DMS79 (cell line): ENCODE results near the gene ITPR2.

Source experiments
- DNase-seq: peaks from one replicate; lab custom pipeline; 2025; lab: John Stamatoyannopoulos, UW

The ITPR2 gene

DNA sequence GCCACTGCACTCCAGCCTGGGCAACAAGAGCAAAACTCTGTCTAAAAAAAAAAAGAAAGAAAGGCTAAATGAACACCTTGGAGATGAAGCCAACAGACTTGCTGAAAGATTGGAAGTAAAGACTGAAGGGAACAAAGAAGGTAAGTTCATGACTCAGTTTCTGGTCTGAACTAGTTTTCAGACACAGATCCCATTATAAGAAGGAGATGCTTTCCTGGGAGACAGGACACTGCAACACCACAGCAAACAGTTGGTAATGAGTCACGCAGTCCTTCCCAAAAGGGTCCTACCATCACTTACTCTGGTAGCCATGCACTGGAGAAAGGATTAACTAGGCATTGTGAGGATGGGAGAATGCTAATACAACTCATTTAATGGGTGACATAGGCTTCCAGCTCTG lies 540.4 kb downstream of the ITPR2 start:
- DNase-seq, result no peak

DNA sequence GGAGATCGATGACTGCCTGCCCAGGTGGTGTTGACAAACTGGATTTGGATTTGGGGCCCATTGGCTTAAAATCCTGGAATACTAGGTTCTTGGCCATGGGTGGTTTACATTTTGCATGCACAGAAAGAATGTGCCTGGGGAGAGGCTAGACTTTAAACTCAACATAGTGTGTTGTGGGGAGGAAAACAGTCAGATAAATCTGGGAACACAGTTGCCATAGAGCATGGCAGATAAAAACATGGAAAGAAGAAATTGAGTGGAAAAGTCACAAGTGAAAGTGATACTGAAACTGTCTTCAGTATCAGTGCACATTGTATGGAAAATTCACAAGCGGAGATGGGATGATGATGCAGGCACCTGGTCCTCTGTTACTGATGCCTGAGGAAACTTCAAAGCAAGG lies 542.4 kb downstream of the ITPR2 start:
- DNase-seq, result no peak

DNA sequence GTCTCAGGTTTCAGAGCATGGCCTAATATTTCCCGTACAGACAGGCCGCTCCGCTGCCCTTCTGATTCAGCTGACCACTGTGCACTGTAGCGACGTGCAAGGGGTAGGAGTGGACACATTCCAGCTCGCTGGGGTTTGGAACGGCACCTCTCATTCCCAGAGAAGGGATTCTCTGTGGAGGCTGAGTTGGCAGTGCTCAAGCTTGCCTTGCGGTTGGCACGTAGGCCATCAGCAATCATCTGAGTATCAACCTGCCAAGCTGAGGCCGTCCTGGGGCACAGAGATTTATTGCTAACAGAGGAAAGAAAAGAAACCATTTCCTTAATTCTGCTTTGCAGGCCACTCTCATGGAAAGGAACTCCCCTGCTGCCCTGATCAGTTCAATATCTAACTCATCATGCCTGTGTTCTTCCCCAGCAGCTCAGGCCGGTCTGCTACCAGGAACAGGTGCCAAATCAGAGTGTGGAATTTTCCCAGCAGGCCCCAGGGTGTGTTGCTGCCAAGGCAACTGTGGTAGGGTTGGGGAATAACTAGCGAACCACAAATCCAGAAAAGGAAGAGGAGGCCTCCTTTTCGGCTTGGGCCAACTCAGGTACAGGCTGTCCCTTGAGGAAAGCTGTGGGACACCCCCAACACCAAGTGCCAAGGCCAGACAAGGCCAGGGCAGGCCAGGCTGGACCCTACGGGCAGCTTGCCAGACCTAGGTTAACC lies 545.2 kb downstream of the ITPR2 start:
- DNase-seq, result no peak
